ENCODE results near the gene IKZF3. TPM values are rescaled to one million over a fixed set of nuclear protein-coding genes. Genes with fewer than 3 reads are reported as not detected.

Gene IKZF3
- total and polyA plus RNA-seq, 10 of the 15 experiments (the other 5 are each of a cell fraction or from before 2014, with no cell fraction given), result 5.5 to 98.2 (median 47.6) TPM

GRCh38 chr17:39782481-39782880, 81.6 kb downstream of the IKZF3 start:
- ChIA-PET SMC1A (ENCODE audit: uncharacterized antibody, unreplicated experiment) (interaction anchor here (1.0 to 6.5 kb wide), 5 partner anchors 10 to 79 kb away, joined by 3 to 54 read pairs (median 3); no protein-coding TSS in a partner anchor), POLR2A (interaction anchor here (1.0 to 3.9 kb wide), 5 partner anchors 10 to 198 kb away, joined by 3 to 18 read pairs (median 3); partner anchors contain the start of gene PSMD3), RAD21 (ENCODE audit: unreplicated experiment) (interaction anchor here (1.2 to 1.3 kb wide), 2 partner anchors 10 to 80 kb away, joined by 3 read pairs; no protein-coding TSS in a partner anchor), CTCF (interaction anchor here (0.6 to 5.7 kb wide), 3 partner anchors 10 to 632 kb away, joined by 3 to 38 read pairs (median 3); no protein-coding TSS in a partner anchor)
- no peak for DNase-seq (ENCODE audit: low read depth, low spot score)
- no peak overlapping the region for H2AFZ ChIP-seq (ENCODE audit: control insufficient read depth, low read depth, low read length)
- intact Hi-C loops (cut with micrococcal nuclease; ENCODE audit: unreplicated experiment), result no loop called here
- no peak for TF ChIP-seq RAD21 (IDR thresholded peaks at IDR 0.05; ENCODE audit: insufficient read depth, low read depth, low read length)
- TF ChIP-seq MYB (IDR thresholded peaks at IDR 0.05; ENCODE audit: borderline replicate concordance, low read depth, low read length), result no peak
- 0 out of 2 replicates have a peak, but pooled peaks have one; percentile 33 for TF ChIP-seq POLR2A (IDR thresholded peaks at IDR 0.05; ENCODE audit: low read depth, low read length)
- TF ChIP-seq, protein P1, sequence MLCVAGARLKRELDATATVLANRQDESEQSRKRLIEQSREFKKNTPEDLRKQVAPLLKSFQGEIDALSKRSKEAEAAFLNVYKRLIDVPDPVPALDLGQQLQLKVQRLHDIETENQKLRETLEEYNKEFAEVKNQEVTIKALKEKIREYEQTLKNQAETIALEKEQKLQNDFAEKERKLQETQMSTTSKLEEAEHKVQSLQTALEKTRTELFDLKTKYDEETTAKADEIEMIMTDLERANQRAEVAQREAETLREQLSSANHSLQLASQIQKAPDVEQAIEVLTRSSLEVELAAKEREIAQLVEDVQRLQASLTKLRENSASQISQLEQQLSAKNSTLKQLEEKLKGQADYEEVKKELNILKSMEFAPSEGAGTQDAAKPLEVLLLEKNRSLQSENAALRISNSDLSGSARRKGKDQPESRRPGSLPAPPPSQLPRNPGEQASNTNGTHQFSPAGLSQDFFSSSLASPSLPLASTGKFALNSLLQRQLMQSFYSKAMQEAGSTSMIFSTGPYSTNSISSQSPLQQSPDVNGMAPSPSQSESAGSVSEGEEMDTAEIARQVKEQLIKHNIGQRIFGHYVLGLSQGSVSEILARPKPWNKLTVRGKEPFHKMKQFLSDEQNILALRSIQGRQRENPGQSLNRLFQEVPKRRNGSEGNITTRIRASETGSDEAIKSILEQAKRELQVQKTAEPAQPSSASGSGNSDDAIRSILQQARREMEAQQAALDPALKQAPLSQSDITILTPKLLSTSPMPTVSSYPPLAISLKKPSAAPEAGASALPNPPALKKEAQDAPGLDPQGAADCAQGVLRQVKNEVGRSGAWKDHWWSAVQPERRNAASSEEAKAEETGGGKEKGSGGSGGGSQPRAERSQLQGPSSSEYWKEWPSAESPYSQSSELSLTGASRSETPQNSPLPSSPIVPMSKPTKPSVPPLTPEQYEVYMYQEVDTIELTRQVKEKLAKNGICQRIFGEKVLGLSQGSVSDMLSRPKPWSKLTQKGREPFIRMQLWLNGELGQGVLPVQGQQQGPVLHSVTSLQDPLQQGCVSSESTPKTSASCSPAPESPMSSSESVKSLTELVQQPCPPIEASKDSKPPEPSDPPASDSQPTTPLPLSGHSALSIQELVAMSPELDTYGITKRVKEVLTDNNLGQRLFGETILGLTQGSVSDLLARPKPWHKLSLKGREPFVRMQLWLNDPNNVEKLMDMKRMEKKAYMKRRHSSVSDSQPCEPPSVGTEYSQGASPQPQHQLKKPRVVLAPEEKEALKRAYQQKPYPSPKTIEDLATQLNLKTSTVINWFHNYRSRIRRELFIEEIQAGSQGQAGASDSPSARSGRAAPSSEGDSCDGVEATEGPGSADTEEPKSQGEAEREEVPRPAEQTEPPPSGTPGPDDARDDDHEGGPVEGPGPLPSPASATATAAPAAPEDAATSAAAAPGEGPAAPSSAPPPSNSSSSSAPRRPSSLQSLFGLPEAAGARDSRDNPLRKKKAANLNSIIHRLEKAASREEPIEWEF (IDR thresholded peaks at IDR 0.05; ENCODE audit: insufficient replicate concordance, low read depth, low read length), result no peak
- no peak for TF ChIP-seq FOS (IDR thresholded peaks at IDR 0.05; ENCODE audit: borderline replicate concordance, extremely low read depth, insufficient read length)
- in situ Hi-C loops (cut with MboI), result no loop called here
- ATAC-seq, result no peak
- peaks cover 67% of the 10 kb centered on the region for H3K79me2 ChIP-seq (ENCODE audit: control insufficient read depth, insufficient read depth, low read length)
- peaks cover 3 to 39% of the 10 kb centered on the region in 2 experiments for H3K36me3 ChIP-seq (ENCODE audit: control insufficient read depth in 2 of 2, insufficient read depth in 2 of 2, low read length in 1 of 2)
- H3K4me3 ChIP-seq, result no peak overlapping the region
- H3K27me3 ChIP-seq (replicated peaks in 1 of 2; ENCODE audit: control insufficient read depth in 2 of 2, insufficient read depth in 2 of 2, low read length in 1 of 2), result no peaks in the 10 kb centered on the region
- BruUV-seq (replicated peaks), result no TSS peak
- no peaks in the 10 kb centered on the region for H3K9me3 ChIP-seq (replicated peaks; ENCODE audit: control insufficient read depth, insufficient read depth, low read length)
- H3K9ac ChIP-seq (ENCODE audit: control insufficient read depth, insufficient read depth, low read length), result no peak overlapping the region
- peaks cover 26% of the 10 kb centered on the region for H3K4me1 ChIP-seq (ENCODE audit: control insufficient read depth, insufficient read depth, low read length)
- over 99% methylated on average over 4 of the region's 4 CpGs for WGBS (ENCODE audit: insufficient coverage, insufficient replicate concordance, low lambda C conversion rate, missing lambda C conversion rate)
- FAIRE-seq, result no peak
- H3K4me2 ChIP-seq (ENCODE audit: control insufficient read depth, insufficient read depth), result no peak overlapping the region
- H4K20me1 ChIP-seq (ENCODE audit: control insufficient read depth, insufficient read depth), result no peaks in the 10 kb centered on the region
- peak overlapping the region; percentile 28; the same call in 1 of the 2 replicates for H3K27ac ChIP-seq (ENCODE audit: control insufficient read depth, insufficient read depth)
